Muscle layer of duodenum (tissue), 2 donors: ENCODE data around the gene MCM9.
A peak's percentile ranks its signal among the peaks of the same experiment; 100 is the strongest.

Experiments
- H3K27ac ChIP-seq: one replicate; pipeline ENCODE4 v1.7.0; 2013; ENCODE audit warnings: mild to moderate bottlenecking, low read length
- H3K27me3 ChIP-seq: one replicate; pipeline ENCODE4 v1.7.0; 2013; ENCODE audit warnings: low read depth, mild to moderate bottlenecking, control low read depth, low read length
- H3K36me3 ChIP-seq, 2 donors: one replicate each; pipeline ENCODE4 v1.7.0; 2013; ENCODE audit warnings: low read length in 2 of 2, control low read depth in 1 of 2, mild to moderate bottlenecking in 1 of 2; ENCODE audit not compliant: insufficient read depth in 2 of 2, control insufficient read depth in 1 of 2
- H3K4me1 ChIP-seq, 2 donors: one replicate each; pipeline ENCODE4 v1.7.0; 2013; ENCODE audit warnings: low read length in 2 of 2, mild to moderate bottlenecking in 2 of 2, control low read depth in 1 of 2, moderate library complexity in 1 of 2; ENCODE audit not compliant: insufficient read depth in 2 of 2, control insufficient read depth in 1 of 2
- H3K4me3 ChIP-seq, 2 donors: one replicate each; pipeline ENCODE4 v1.7.0; 2013; ENCODE audit warnings: low read length in 2 of 2, low read depth in 1 of 2, mild to moderate bottlenecking in 1 of 2
- H3K9me3 ChIP-seq, 2 donors: one replicate each; pipeline ENCODE4 v1.7.0; 2013; ENCODE audit warnings: low read length in 2 of 2, control low read depth in 1 of 2, mild to moderate bottlenecking in 1 of 2; ENCODE audit not compliant: control insufficient read depth in 1 of 2
- donor health status: healthy.

Gene MCM9

DNA sequence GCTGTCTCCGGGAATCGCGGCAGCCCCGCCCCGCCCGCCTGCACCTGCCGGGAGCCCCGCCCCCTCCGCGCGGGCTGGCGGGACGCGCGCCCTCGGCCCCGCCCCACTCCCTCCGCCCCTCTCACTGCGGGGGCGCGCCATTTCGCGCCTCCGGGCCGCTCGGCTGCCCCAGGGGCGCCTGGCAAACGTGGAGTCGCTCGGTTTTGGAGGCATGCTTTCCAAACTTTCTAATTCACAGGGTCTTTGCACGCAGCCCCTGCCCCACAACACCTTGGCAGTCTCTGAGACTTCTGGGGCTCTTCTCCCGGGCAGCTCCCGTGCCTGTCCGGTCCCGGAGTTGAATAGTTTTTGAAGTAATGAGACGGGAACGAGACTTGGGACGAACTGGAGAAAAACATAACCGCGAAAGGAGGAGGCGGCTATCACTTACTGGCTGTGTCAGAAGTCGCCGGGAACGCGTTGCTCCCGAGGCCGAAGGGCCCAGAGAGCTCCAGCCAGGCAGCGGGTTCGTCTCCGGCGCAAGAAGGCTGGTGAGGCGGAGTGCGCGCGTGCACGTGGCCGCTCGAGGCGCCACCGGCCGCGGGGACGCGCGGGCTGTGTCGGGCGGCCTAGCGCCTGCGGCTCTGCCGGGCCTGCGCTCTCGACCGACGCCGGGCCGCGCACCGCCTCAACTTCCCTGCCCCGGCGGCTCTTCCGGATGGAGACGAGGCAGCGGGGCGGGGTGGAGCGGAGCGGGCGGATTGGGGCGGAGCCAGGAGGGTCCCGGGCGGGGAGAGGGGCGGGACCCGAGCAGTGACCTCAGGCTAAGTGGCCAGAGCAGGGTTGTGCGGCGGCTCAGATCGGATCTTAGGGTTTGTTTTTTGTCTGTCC, at the start of gene MCM9:
Gene MCM9, minus strand, starts transcription at position 699 of the 870 bp plus-strand sequence. CDS start 3,436 bp downstream, outside the sequence.
- Histone ChIP-seq H3K4me3 (peak within 1 kb of the TSS; percentile 94 to 95), H3K27me3 (no peaks in the 10 kb centered on the region), H3K9me3 (no peaks in the 10 kb centered on the region), H3K4me1 (peaks cover 0 to 11% of the 10 kb centered on the region in 2 donors), H3K27ac (peak within 1 kb of the TSS; percentile 90), H3K36me3 (peaks cover 5 to 6% of the 10 kb centered on the region in 2 donors)

DNA sequence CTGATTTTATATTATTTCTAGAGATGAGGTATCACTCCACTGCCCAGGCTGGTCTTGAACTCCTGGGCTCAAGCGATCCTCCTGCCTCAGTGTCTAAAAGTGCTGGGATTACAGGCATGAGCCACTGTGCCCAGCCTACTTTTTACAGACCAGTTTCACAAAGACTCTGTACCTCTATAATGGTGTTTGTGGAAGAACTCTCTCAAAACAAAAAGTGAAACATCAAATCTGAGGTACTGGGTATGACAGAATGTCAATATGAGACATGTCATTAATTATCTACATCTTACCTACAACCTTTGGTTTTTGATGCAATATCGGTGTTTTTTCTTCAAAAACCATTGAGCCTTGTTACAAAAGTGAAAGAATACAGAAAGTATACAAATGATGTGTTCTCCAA, 49.4 kb upstream of the MCM9 start:
- Histone ChIP-seq H3K27me3 (no peaks in the 10 kb centered on the region), H3K4me3 (no peak overlapping the region), H3K36me3 (no peaks in the 10 kb centered on the region), H3K27ac (no peak overlapping the region), H3K4me1 (no peaks in the 10 kb centered on the region), H3K9me3 (no peaks in the 10 kb centered on the region)

DNA sequence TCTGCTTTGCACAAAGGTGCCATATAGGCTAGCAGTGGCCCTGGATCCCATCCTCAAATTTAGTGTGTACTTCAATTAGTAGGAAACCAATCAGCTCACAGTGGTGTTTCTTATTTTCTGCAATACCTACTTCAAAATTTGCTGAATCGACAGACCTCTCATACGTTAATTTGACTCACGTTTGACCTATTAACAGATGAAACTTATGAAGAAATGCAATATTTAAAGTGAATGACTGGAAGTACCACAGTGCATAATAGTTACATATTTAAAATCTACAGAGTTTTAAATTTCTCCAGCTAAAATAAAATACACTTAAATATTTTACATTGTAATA, 47.6 kb upstream of the MCM9 start:
- Histone ChIP-seq H3K4me3 (no peak overlapping the region), H3K27ac (no peak overlapping the region), H3K4me1 (no peaks in the 10 kb centered on the region)

DNA sequence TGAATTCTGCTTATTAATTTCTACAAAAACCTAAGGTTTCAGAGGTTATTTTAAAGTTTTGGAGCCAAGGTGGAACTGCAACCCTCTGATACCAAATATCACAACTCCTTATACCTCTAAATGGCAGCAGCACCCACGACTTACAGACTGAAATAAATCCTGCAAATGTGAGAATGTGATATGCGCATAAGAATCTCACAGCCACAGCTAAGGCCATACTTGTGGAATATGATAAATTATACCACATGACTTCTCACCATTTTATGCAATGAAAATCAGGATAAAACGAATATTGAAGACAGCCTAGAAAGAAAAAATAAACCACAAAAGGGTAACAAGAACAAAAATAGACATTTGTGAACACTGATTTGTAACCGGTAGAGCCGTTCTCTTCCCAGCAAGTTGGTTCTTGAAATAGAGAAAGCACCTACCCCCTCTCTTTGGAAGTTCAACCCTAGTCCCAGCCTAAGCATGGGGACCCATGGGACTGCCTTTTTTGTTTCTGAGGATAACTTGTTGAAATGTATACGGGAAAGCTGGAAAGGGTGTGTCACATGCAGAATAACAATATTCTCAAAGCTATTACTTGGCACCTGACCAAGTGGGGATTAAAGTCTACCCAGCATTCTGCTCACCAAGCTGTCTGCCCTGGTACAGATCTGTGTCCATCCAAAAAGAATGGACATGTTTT, 47.1 kb upstream of the MCM9 start:
- H3K27me3 ChIP-seq: no peaks in the 10 kb centered on the region
- no peaks in the 10 kb centered on the region for H3K4me1 ChIP-seq
- no peak overlapping the region for H3K4me3 ChIP-seq
- peaks cover 0 to 3% of the 10 kb centered on the region in 2 donors for H3K36me3 ChIP-seq
- H3K9me3 ChIP-seq: no peaks in the 10 kb centered on the region
- no peak overlapping the region for H3K27ac ChIP-seq

More for the DNA sequence above, 47.6 kb upstream of the MCM9 start:
- H3K27me3 ChIP-seq: no peaks in the 10 kb centered on the region
- no peaks in the 10 kb centered on the region for H3K9me3 ChIP-seq
- H3K36me3 ChIP-seq: peaks cover 0 to 3% of the 10 kb centered on the region in 2 donors

DNA sequence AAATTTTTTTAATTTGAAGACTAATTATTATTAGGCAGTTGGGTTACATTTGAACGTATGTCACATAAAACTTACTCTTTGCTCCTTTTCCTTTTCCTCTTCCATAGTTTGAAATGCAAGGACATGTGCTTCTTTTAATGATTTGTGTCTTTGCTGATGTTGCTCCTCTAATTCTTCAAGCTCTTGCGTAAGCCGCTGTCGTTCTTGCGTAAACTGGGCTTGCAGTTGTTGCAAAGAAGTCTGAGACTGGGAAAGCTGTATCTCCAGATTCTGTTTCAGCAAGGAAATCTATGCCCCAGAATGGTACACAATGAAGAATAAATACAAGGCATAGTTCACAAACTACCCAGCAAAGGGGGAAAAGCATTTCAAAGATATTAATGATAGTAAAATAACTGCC, 45.1 kb upstream of the MCM9 start:
- no peak overlapping the region for H3K27ac ChIP-seq
- peaks cover 0 to 3% of the 10 kb centered on the region in 2 donors for H3K36me3 ChIP-seq
- H3K4me3 ChIP-seq: no peak overlapping the region
- no peaks in the 10 kb centered on the region for H3K27me3 ChIP-seq
- H3K9me3 ChIP-seq: no peaks in the 10 kb centered on the region
- H3K4me1 ChIP-seq: no peaks in the 10 kb centered on the region

DNA sequence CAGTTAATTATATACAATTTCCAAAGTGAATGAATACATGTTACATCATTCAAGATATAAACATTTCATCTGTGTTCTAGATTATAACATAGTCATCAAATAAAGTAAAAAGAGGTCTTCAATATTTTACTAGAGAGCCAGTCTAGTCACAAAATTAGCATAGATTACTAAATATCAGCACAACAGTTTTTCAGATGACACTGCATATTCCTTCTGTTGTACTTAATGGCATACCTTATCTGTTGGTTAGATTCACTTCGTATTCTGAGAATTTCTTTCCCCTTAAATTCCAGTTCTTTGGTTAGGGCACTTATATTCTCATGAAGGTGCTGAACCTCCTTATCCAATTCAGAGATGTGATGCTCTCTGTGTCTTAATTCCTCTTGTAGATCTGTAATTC, 39.8 kb upstream of the MCM9 start:
- no peaks in the 10 kb centered on the region for H3K4me1 ChIP-seq
- no peaks in the 10 kb centered on the region for H3K27me3 ChIP-seq
- no peak overlapping the region for H3K4me3 ChIP-seq
- no peak overlapping the region for H3K27ac ChIP-seq
- no peaks in the 10 kb centered on the region for H3K9me3 ChIP-seq
- H3K36me3 ChIP-seq: peaks cover 0 to 3% of the 10 kb centered on the region in 2 donors

DNA sequence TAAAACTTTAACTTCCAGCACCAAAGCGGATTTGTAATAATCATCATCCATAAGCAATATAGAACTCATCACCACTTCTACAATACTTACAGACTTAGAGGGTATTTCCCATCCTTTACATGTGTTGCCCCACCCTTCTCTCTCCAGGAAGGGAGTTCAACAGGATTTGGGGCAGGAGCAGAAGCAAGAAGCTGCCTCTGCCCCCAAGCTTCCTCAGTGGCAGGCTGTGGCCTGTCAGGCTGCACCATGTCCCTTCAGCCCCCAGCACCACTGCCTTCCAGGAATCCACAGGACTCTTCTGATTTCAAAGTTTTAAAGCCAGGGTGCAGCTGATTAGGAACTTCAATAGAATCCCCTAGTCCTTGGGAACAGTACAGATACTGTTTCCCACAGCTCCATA, 36.7 kb upstream of the MCM9 start:
- H3K27me3 ChIP-seq: no peaks in the 10 kb centered on the region
- no peaks in the 10 kb centered on the region for H3K9me3 ChIP-seq
- no peaks in the 10 kb centered on the region for H3K4me1 ChIP-seq
- H3K36me3 ChIP-seq: no peaks in the 10 kb centered on the region
- no peak overlapping the region for H3K27ac ChIP-seq
- no peak overlapping the region for H3K4me3 ChIP-seq

DNA sequence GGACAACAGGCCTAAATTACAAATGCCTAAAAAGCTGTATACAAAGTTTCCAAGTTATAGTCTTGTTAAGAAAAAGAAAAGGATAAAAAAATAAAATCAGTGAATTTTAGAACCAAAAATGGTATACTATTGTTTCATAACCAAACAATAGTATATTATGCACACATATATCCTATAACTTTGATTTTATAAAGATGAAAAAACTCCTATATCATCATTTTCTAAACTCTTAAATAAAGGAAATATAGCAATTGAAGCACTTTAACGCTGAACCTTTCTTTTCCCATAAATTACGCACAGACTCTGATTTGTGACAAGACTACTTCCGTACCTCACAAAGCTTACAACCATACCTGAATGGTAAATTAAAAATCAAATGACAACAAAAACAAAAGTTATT, 35.9 kb upstream of the MCM9 start:
- Histone ChIP-seq H3K36me3 (no peaks in the 10 kb centered on the region), H3K27me3 (no peaks in the 10 kb centered on the region), H3K4me3 (no peak overlapping the region), H3K27ac (no peak overlapping the region), H3K4me1 (no peaks in the 10 kb centered on the region), H3K9me3 (no peaks in the 10 kb centered on the region)

DNA sequence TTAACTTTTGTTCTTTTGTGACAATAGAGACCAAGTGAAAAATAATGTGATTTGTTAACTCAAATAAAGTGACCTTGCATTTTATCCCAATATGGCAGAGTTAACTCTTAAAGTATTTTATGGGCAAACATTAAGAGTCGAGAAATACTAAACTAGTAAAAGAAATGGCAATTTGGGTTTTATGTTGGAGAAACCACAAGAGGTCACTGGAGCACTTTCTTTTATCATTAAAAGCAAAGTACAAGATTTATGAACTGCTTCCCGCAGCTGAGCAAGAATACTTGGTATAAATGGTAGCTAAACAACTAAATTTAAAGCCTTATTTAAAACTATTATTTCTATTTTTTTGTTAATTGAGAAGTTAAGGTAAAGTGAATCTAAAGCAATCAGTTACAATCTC, 33.5 kb upstream of the MCM9 start:
- H3K9me3 ChIP-seq: no peaks in the 10 kb centered on the region
- no peaks in the 10 kb centered on the region for H3K4me1 ChIP-seq
- no peak overlapping the region for H3K27ac ChIP-seq
- no peaks in the 10 kb centered on the region for H3K27me3 ChIP-seq
- no peak overlapping the region for H3K4me3 ChIP-seq
- no peaks in the 10 kb centered on the region for H3K36me3 ChIP-seq

DNA sequence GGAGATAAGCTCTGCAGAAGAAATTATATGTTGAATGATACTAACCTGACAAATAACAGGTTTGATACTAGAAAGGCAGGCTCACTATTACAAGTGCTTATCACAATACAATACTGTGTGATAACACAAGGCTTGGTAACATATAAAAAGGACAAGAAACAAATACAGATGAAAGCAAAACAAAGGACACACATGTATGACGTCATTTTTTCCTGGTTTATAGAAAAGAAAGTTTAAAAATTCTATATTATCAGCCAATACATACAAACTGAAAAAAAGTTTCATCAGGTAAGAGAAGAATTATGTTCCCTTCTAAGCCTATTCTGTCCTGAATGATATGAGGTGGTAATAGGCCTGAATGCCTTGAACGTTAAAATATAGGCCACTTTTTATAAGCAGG, 32.3 kb upstream of the MCM9 start:
- no peaks in the 10 kb centered on the region for H3K4me1 ChIP-seq
- no peaks in the 10 kb centered on the region for H3K27me3 ChIP-seq
- H3K9me3 ChIP-seq: no peaks in the 10 kb centered on the region
- no peak overlapping the region for H3K27ac ChIP-seq
- no peak overlapping the region for H3K4me3 ChIP-seq
- H3K36me3 ChIP-seq: no peaks in the 10 kb centered on the region

DNA sequence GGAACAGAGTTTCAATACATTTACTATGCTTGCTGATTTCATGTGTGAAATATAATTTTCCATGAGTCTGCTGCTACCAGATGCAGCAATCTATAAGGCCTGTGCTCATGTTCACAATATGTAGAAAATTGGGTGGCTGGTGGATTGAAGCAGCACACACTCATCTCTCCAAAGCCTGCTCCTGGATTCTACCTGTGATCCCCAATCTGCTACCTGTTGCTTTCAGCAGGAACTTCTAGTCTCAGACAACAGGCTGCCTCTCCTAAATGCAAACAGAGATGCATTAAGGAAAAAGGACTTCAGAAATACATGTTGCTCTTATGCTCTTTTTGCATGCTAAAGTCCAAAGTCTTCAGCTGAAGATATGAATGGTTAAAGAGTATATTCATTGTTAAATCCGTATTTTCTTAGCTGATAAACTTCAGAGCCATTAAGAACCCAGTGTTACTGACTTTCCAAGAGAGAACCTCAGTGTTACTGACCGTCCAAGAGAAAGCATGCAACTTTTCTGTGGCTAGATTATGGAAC, 30.9 kb upstream of the MCM9 start:
- Histone ChIP-seq H3K9me3 (no peaks in the 10 kb centered on the region), H3K27me3 (no peaks in the 10 kb centered on the region)

More for the DNA sequence above, 30.9 kb upstream of the MCM9 start:
- Histone ChIP-seq H3K27ac (no peak overlapping the region), H3K4me1 (no peaks in the 10 kb centered on the region), H3K4me3 (no peak overlapping the region), H3K36me3 (no peaks in the 10 kb centered on the region)
